ENCODE data around the gene NCF4.

The NCF4 gene

GRCh38 chr22:36860821-36861659, at the start of gene NCF4:
Gene NCF4 (plus strand): TSS chr22:36861006. CDS start chr22:36861172, 166 bp downstream.
- no peaks in the 10 kb centered on the region for H3K36me3 ChIP-seq (ENCODE audit: control insufficient read depth, insufficient read depth, low read length)
- H3K27me3 ChIP-seq (ENCODE audit: control insufficient read depth, insufficient read depth, low read length): peaks cover 15% of the 10 kb centered on the region
- peak within 1 kb of the TSS; percentile 52 for H3K9ac ChIP-seq (ENCODE audit: low read length)
- H3K4me3 ChIP-seq (ENCODE audit: low read length): no peak within 1 kb of the TSS
- H3K4me1 ChIP-seq (ENCODE audit: control insufficient read depth, insufficient read depth, low read length): no peaks in the 10 kb centered on the region
- H3K9me3 ChIP-seq (ENCODE audit: control insufficient read depth, low read length): no peaks in the 10 kb centered on the region

DNA sequence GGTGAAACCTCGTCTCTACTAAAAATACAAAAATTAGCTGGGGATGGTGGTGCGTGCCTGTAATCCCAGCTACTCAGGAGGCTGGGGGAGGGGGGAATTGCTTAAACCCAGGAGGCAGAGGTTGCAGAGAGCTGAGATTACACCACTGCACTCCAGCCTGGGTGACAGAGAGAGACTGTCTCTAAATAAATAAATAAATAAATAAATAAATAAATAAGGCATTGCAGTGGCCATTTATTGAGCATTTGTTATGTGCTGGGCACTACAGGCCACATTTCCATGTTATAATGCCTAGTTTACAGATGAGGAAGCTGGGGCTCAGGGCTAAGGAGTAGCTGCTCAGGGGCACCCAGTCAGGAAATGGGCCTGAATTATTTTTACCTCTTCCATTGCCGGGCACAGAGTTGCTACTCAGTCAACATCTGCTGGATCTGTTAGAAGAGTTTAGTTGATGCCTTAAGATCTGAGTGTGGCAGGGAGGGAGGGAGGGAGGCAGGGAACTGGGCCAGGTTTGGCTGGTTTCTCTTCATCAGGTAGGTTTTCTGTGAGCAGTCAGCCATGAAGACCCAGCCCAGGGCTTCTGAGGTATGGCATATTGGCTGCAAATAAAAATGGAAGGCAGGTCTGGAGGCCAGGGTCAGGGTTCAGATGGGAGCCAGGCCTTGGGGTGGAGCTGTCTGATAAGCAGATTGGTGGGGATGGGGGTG, 49.6 kb upstream of the NCF4 start:
- Histone ChIP-seq H3K9me3 (ENCODE audit: control insufficient read depth, low read length) (no peaks in the 10 kb centered on the region), H3K9ac (ENCODE audit: low read length) (no peak overlapping the region), H3K36me3 (ENCODE audit: control insufficient read depth, insufficient read depth, low read length) (no peaks in the 10 kb centered on the region), H3K27me3 (ENCODE audit: control insufficient read depth, insufficient read depth, low read length) (peaks cover 30% of the 10 kb centered on the region), H3K4me3 (ENCODE audit: low read length) (no peak overlapping the region), H3K4me1 (ENCODE audit: control insufficient read depth, insufficient read depth, low read length) (no peaks in the 10 kb centered on the region)

DNA sequence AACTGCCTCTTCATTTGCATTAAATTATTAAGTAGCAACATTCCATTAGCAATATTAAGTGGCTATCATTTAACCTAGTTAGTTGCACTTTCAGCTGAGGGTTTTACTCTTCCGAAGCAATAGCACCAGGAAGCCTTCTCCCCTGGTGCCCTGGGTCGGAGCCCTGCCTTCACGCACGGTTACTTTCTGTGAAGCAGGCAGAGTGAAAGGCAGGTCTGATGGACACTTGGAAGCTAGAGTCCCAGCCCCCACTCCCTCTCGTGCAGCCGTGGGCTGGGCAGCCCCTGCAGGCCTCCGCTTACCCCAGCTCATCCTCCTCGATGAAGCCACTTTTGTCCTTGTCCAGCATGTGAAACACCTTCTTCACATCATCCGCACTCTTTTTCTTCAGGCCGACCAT, 46.0 kb upstream of the NCF4 start:
- Histone ChIP-seq H3K4me1 (ENCODE audit: control insufficient read depth, insufficient read depth, low read length) (no peaks in the 10 kb centered on the region), H3K36me3 (ENCODE audit: control insufficient read depth, insufficient read depth, low read length) (no peaks in the 10 kb centered on the region), H3K9ac (ENCODE audit: low read length) (no peak overlapping the region), H3K9me3 (ENCODE audit: control insufficient read depth, low read length) (no peaks in the 10 kb centered on the region), H3K27me3 (ENCODE audit: control insufficient read depth, insufficient read depth, low read length) (peaks cover 66% of the 10 kb centered on the region), H3K4me3 (ENCODE audit: low read length) (no peak overlapping the region)

GRCh38 chr22:36815558-36816338, 45.1 kb upstream of the NCF4 start:
- Histone ChIP-seq H3K36me3 (ENCODE audit: control insufficient read depth, insufficient read depth, low read length) (no peaks in the 10 kb centered on the region), H3K9ac (ENCODE audit: low read length) (no peak overlapping the region), H3K4me1 (ENCODE audit: control insufficient read depth, insufficient read depth, low read length) (no peaks in the 10 kb centered on the region), H3K9me3 (ENCODE audit: control insufficient read depth, low read length) (no peaks in the 10 kb centered on the region), H3K4me3 (ENCODE audit: low read length) (no peak overlapping the region), H3K27me3 (ENCODE audit: control insufficient read depth, insufficient read depth, low read length) (peaks cover 75% of the 10 kb centered on the region)

- Histone ChIP-seq H3K4me3 (ENCODE audit: low read length) (no peak overlapping the region), H3K4me1 (ENCODE audit: control insufficient read depth, insufficient read depth, low read length) (no peaks in the 10 kb centered on the region), H3K36me3 (ENCODE audit: control insufficient read depth, insufficient read depth, low read length) (no peaks in the 10 kb centered on the region), H3K27me3 (ENCODE audit: control insufficient read depth, insufficient read depth, low read length) (peaks cover 80% of the 10 kb centered on the region), H3K9ac (ENCODE audit: low read length) (no peak overlapping the region), H3K9me3 (ENCODE audit: control insufficient read depth, low read length) (no peaks in the 10 kb centered on the region)
Observed at GRCh38 chr22:36816339-36816635, 44.5 kb upstream of the NCF4 start.

DNA sequence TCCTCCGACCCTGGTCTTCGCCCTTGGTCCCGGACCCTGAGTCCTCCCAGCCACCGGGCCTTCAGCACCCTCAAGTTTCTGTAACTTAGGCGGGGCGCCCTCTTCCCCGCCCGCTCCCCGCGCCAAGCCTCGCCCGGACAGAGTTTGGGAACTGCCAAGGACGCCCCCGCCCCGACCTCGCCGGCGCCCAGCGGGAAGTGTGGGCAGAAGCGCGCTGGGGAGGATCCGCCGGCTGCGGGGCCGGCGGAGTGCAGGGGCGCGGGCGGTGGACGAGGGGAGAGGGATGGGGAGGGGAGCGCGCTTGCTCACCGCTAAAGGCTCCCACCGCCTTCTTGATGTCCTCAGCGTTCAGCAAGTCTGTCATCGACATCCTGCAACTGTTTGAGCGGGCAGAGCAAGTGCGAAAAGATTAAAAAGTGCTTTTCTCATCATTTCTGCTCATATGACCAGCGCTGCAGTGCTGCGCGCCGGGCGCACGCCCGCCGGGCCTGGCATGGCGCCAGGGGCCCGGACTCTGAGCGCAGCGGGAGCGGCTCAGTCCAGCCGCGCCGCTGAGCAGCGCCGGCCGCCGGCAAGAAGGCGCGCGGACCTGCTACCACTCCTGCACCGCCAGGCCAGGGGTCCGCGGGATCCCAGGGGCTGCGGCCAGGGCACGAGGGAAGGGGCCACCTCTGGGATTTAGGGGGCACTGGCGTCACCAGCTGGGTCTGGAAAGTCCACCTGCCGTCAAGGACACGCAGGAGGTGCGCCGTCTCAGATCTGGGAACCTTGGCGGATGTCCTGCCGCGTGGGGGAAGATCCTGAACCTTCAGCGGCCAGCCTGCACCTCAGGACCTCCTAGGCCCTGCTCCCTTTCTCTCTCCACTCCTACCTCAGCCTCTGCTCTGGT, 43.9 kb upstream of the NCF4 start, which contains the start of gene PVALB:
PVALB (minus strand) TSS at position 400 of the 889 bp plus-strand sequence; CDS start at position 370, 30 bp downstream.
- Histone ChIP-seq H3K9ac (ENCODE audit: low read length) (no peak within 1 kb of the TSS), H3K36me3 (ENCODE audit: control insufficient read depth, insufficient read depth, low read length) (no peaks in the 10 kb centered on the region), H3K27me3 (ENCODE audit: control insufficient read depth, insufficient read depth, low read length) (peaks cover 80% of the 10 kb centered on the region), H3K4me3 (ENCODE audit: low read length) (no peak within 1 kb of the TSS), H3K9me3 (ENCODE audit: control insufficient read depth, low read length) (no peaks in the 10 kb centered on the region), H3K4me1 (ENCODE audit: control insufficient read depth, insufficient read depth, low read length) (no peaks in the 10 kb centered on the region)

- Histone ChIP-seq H3K4me1 (ENCODE audit: control insufficient read depth, insufficient read depth, low read length) (no peaks in the 10 kb centered on the region), H3K4me3 (ENCODE audit: low read length) (no peak overlapping the region), H3K27me3 (ENCODE audit: control insufficient read depth, insufficient read depth, low read length) (peaks cover 80% of the 10 kb centered on the region), H3K9ac (ENCODE audit: low read length) (no peak overlapping the region), H3K36me3 (ENCODE audit: control insufficient read depth, insufficient read depth, low read length) (no peaks in the 10 kb centered on the region), H3K9me3 (ENCODE audit: control insufficient read depth, low read length) (no peaks in the 10 kb centered on the region)
Observed at GRCh38 chr22:36817525-36817848, 43.3 kb upstream of the NCF4 start.

DNA sequence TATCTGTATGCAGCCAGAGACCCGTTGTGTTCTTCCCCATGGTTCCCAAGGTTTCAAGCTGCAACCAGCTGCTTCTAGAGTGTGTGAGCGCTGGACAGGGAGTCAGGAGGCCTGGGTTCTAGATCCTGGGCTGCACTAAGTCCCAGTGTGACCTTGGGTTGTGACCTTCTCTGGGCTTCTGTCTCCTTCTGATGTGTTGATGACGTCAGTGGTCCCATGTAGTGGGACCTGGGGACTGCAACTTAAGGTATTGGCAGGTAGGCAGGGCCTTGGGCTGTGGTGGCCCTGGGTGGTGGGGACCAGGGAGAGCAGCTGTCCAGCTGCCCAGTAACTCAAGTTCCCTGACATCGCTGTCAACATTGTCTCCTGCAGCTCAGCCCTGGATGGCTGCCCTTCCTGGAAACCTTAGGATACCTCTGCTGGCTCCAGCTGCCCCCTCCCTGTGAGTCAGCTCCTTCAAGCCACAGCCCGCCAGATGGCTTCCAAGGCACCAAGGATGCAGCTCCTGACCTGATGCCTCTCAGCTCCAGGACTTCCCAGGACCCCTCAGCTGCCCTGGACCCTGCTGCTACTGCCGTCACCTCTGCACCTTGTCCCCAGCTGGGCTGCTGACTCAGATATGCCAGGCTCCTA, 42.7 kb upstream of the NCF4 start:
- Histone ChIP-seq H3K36me3 (ENCODE audit: control insufficient read depth, insufficient read depth, low read length) (no peaks in the 10 kb centered on the region), H3K9me3 (ENCODE audit: control insufficient read depth, low read length) (no peaks in the 10 kb centered on the region), H3K9ac (ENCODE audit: low read length) (no peak overlapping the region), H3K27me3 (ENCODE audit: control insufficient read depth, insufficient read depth, low read length) (peaks cover 80% of the 10 kb centered on the region), H3K4me3 (ENCODE audit: low read length) (no peak overlapping the region), H3K4me1 (ENCODE audit: control insufficient read depth, insufficient read depth, low read length) (no peaks in the 10 kb centered on the region)

DNA sequence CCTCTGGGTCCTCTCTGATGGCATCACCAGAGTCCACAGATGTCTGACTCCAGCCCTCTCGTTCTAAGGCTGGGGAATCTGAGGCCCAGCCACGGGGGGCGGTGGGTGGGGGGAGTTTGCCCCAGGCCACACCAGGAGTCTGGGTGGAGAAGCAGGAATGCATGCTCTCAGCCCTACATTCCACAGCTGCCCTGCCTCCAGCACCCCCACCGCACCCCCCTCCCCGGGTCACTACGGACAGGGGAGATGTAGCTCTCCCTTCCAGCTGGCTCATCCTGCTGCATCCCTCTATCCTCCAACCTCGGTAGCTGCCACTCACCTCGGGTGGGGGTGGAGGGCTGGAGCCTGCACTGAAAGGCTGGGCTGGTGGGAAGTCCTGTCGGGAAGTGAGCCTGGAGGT, 41.7 kb upstream of the NCF4 start:
- Histone ChIP-seq H3K4me3 (ENCODE audit: low read length) (no peak overlapping the region), H3K9ac (ENCODE audit: low read length) (no peak overlapping the region), H3K4me1 (ENCODE audit: control insufficient read depth, insufficient read depth, low read length) (no peaks in the 10 kb centered on the region), H3K27me3 (ENCODE audit: control insufficient read depth, insufficient read depth, low read length) (peaks cover 75% of the 10 kb centered on the region), H3K9me3 (ENCODE audit: control insufficient read depth, low read length) (no peaks in the 10 kb centered on the region), H3K36me3 (ENCODE audit: control insufficient read depth, insufficient read depth, low read length) (no peaks in the 10 kb centered on the region)

- H3K4me3 ChIP-seq (ENCODE audit: low read length): no peak overlapping the region
- no peak overlapping the region for H3K9ac ChIP-seq (ENCODE audit: low read length)
- H3K27me3 ChIP-seq (ENCODE audit: control insufficient read depth, insufficient read depth, low read length): peaks cover 41% of the 10 kb centered on the region
- no peaks in the 10 kb centered on the region for H3K36me3 ChIP-seq (ENCODE audit: control insufficient read depth, insufficient read depth, low read length)
- no peaks in the 10 kb centered on the region for H3K4me1 ChIP-seq (ENCODE audit: control insufficient read depth, insufficient read depth, low read length)
- no peaks in the 10 kb centered on the region for H3K9me3 ChIP-seq (ENCODE audit: control insufficient read depth, low read length)
Observed at GRCh38 chr22:36822581-36822980, 38.2 kb upstream of the NCF4 start.

- H3K36me3 ChIP-seq (ENCODE audit: control insufficient read depth, insufficient read depth, low read length): no peaks in the 10 kb centered on the region
- H3K27me3 ChIP-seq (ENCODE audit: control insufficient read depth, insufficient read depth, low read length): peaks cover 33% of the 10 kb centered on the region
- no peaks in the 10 kb centered on the region for H3K4me1 ChIP-seq (ENCODE audit: control insufficient read depth, insufficient read depth, low read length)
- H3K9me3 ChIP-seq (ENCODE audit: control insufficient read depth, low read length): no peaks in the 10 kb centered on the region
- no peak overlapping the region for H3K4me3 ChIP-seq (ENCODE audit: low read length)
- H3K9ac ChIP-seq (ENCODE audit: low read length): no peak overlapping the region
Observed at GRCh38 chr22:36823186-36823839, 37.5 kb upstream of the NCF4 start.
